GM12878 (cell line): ENCODE data around the gene TKT. TPM values are rescaled to one million over a fixed set of nuclear protein-coding genes. Genes with fewer than 3 reads are reported as not detected.

Source experiments
- ATAC-seq: fragments of 200-7000 bp; cut with Tn5 transposase; 3 replicates; pipeline ENCODE4 v1.9.1; 2020; ENCODE audit warnings: mild to moderate bottlenecking, moderate library complexity
- BruUV-seq: library from RNA; stranded (reverse); fragments of 400-500 nt; replicated peaks from 2 replicates; lab custom pipeline; 2021; lab: Mats Ljungman, UMichigan
- CTCF ChIA-PET: fragments of 300-600 bp; sonication (Branson Sonifier 250); formaldehyde crosslinking; extraction: SDS; loops from one replicate; lab custom pipeline; 2021; ENCODE audit warnings: inconsistent platforms; lab: Yijun Ruan, JAX
- POLR2A ChIA-PET: fragments of 350-600 bp; formaldehyde crosslinking; extraction: SDS; loops from one replicate; lab custom pipeline; 2021; ENCODE audit warnings: inconsistent platforms; lab: Charles Lee
- RAD21 ChIA-PET: fragments of 300-600 bp; sonication (Branson Sonifier 250); formaldehyde crosslinking; loops from one replicate; lab custom pipeline; 2023; ENCODE audit warnings: antibody characterized with exemption; ENCODE audit not compliant: unreplicated experiment; lab: Charles Lee
- SMC1A ChIA-PET: fragments of 300-600 bp; sonication (Branson Sonifier 250); formaldehyde crosslinking; loops from one replicate; lab custom pipeline; 2023; ENCODE audit not compliant: unreplicated experiment, uncharacterized antibody; lab: Charles Lee
- DNase-seq: peaks from one replicate; pipeline ENCODE4 v3.0.0-alpha.2; 2011; ENCODE audit warnings: low read depth, low spot score
- FAIRE-seq: peaks from 3 replicates; lab custom pipeline; 2011; peaks lifted over from hg19 to GRCh38; lab: Jason Lieb, UNC
- H2AFZ ChIP-seq: 2 replicates; pipeline ENCODE4 v1.6.0; 2011; ENCODE audit warnings: low read depth, low read length, control low read depth; ENCODE audit not compliant: control insufficient read depth
- H3K27ac ChIP-seq: 2 replicates; pipeline ENCODE4 v1.5.1; 2011; ENCODE audit warnings: control low read depth; ENCODE audit not compliant: control insufficient read depth, insufficient read depth
- H3K27me3 ChIP-seq, 2 experiments: replicated peaks in 1 of 2; 2 replicates each; pipeline versions ENCODE4 v1.6.0 to v1.6.1; 2011; ENCODE audit warnings: low read length in 1 of 2; ENCODE audit not compliant: control insufficient read depth in 2 of 2, insufficient read depth in 2 of 2
- H3K36me3 ChIP-seq, 2 experiments: 2 replicates each; pipeline ENCODE4 v1.5.1; 2011; ENCODE audit warnings: low read length in 1 of 2; ENCODE audit not compliant: control insufficient read depth in 2 of 2, insufficient read depth in 2 of 2
- H3K4me1 ChIP-seq: 2 replicates; pipeline ENCODE4 v1.6.1; 2011; ENCODE audit warnings: mild to moderate bottlenecking, low read length, moderate library complexity, mixed read lengths; ENCODE audit not compliant: control insufficient read depth, insufficient read depth
- H3K4me2 ChIP-seq: 2 replicates; pipeline ENCODE4 v1.6.0; 2011; ENCODE audit warnings: control low read depth; ENCODE audit not compliant: control insufficient read depth, insufficient read depth
- H3K4me3 ChIP-seq: fragments of 200-600 bp; sonication (generic); 2 replicates; pipeline ENCODE4 v1.5.1; 2016
- H3K79me2 ChIP-seq: 2 replicates; pipeline ENCODE4 v1.6.0; 2011; ENCODE audit warnings: low read length; ENCODE audit not compliant: control insufficient read depth, insufficient read depth
- H3K9ac ChIP-seq: 2 replicates; pipeline ENCODE4 v1.8.0; 2011; ENCODE audit warnings: low read length, control low read depth, mixed read lengths; ENCODE audit not compliant: control insufficient read depth, insufficient read depth
- H3K9me3 ChIP-seq: replicated peaks from 3 replicates; pipeline ENCODE4 v1.5.1; 2011; ENCODE audit warnings: mild to moderate bottlenecking, low read length; ENCODE audit not compliant: control insufficient read depth, insufficient read depth
- H4K20me1 ChIP-seq: 2 replicates; pipeline ENCODE4 v1.6.0; 2011; ENCODE audit not compliant: control insufficient read depth, insufficient read depth
- EP300 ChIP-seq, 2 experiments: fragments of 150-350 bp in 1 of 2; IDR thresholded peaks; 2 replicates each; pipeline ENCODE4 v1.6.1; 2011 to 2012; ENCODE audit warnings: low read depth in 2 of 2, low read length in 2 of 2, borderline replicate concordance in 1 of 2, improper control_type of control experiment in 1 of 2, inconsistent platforms in 1 of 2; ENCODE audit not compliant: control insufficient read depth in 1 of 2
- KDM1A ChIP-seq: fragments of 200-600 bp; sonication (generic); IDR thresholded peaks from 2 replicates; pipeline ENCODE4 v1.6.1; 2016; ENCODE audit warnings: borderline replicate concordance
- POLR2A ChIP-seq: IDR thresholded peaks from 2 replicates; pipeline ENCODE4 v1.6.1; 2011; ENCODE audit warnings: low read depth, mild to moderate bottlenecking, low read length
- POU2F2 ChIP-seq: IDR thresholded peaks from 3 replicates; pipeline ENCODE4 v1.6.1; 2011; ENCODE audit warnings: low read depth, mild to moderate bottlenecking, low read length, borderline replicate concordance
- TBL1XR1 ChIP-seq: IDR thresholded peaks from 2 replicates; pipeline ENCODE4 v1.6.1; 2012; ENCODE audit warnings: low read depth, low read length, improper control_type of control experiment
- WGBS: methylation state at CpG from one replicate; pipeline ENCODE4 v1.1.6; 2016; ENCODE audit warnings: low lambda C conversion rate; ENCODE audit not compliant: insufficient replicate concordance, insufficient coverage; ENCODE audit errors: missing lambda C conversion rate; 5-methylcytosine and 5-hydroxymethylcytosine counted together
- in situ Hi-C: fragments of 300-500 bp; cut with MboI; formaldehyde crosslinking; loops from 9 replicates; pipeline ENCODE4 v1.14.3; 2018; ENCODE audit warnings: mixed read lengths
- intact Hi-C: fragments of 100-400 bp; cut with micrococcal nuclease; formaldehyde crosslinking; loops from one replicate; pipeline ENCODE4 v1.14.2; 2022; ENCODE audit not compliant: unreplicated experiment
- polyA plus RNA-seq, 11 experiments: library from polyadenylated mRNA; depleted of rRNA in 4 of 11; unstranded in 6 of 11; stranded (reverse) in 5 of 11; fragments of >200 nt; fragmentation: Nextera tagmentation in 4 of 11; fragmentation: Illumina TruSeq in 1 of 11; extraction: Ambion mirVana in 4 of 11; extraction: Trizol in 1 of 11; gene quantifications; 1 replicate in 1 of 11; 2 replicates in 10 of 11; pipeline versions ENCODE4 v1.2.1 to v1.2.3, GENCODE V29; 2011 to 2016; ENCODE audit warnings: inconsistent platforms in 2 of 11, missing spikeins in 2 of 11, low read depth in 1 of 11
- total RNA-seq, 4 experiments: library from RNA; depleted of rRNA in 3 of 4; stranded (reverse); fragments of >200 nt in 3 of 4; fragmentation: Illumina TruSeq in 1 of 4; extraction: Trizol in 1 of 4; gene quantifications; 2 replicates each; pipeline versions ENCODE4 v1.2.1 to v1.2.3, GENCODE V29; 2013 to 2021
- TF ChIP-seq, protein P1 (sequence below): IDR thresholded peaks from 2 replicates; pipeline ENCODE4 v1.6.1; 2011; ENCODE audit warnings: mild to moderate bottlenecking, low read depth, low read length, moderate library complexity; ENCODE audit not compliant: insufficient replicate concordance

TKT gene
- total and polyA plus RNA-seq, 10 of the 15 experiments (the other 5 are each of a cell fraction or from before 2014, with no cell fraction given), result 56.4 to 385 (median 143) TPM

DNA sequence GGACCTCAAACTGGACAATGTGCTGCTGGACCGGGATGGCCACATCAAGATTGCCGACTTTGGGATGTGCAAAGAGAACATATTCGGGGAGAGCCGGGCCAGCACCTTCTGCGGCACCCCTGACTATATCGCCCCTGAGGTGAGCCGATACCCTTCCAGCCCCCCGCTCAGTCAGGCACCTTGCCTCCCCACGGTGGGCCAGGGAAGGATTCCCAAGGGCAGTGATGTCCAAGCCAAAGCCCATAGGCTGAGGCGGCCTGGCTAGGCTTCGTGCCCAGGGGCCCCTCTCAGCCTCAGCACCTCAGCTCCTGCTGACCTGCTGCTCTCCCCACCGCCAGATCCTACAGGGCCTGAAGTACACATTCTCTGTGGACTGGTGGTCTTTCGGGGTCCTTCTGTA is 67.1 kb downstream of the TKT start:
- no peak for ATAC-seq
- in situ Hi-C loops (no loop called here), intact Hi-C loops (no loop called here)
- Histone ChIP-seq H3K79me2 (no peaks in the 10 kb centered on the region), H3K36me3 (peaks cover 34 to 42% of the 10 kb centered on the region in 2 experiments), H4K20me1 (no peaks in the 10 kb centered on the region), H3K4me2 (no peak overlapping the region), H3K9me3 (no peaks in the 10 kb centered on the region), H3K4me1 (peaks cover 60% of the 10 kb centered on the region), H3K9ac (no peak overlapping the region), H3K4me3 (no peak overlapping the region)
- ChIA-PET POLR2A (no interaction called here), CTCF (interaction anchor here (1.1 to 4.8 kb wide), 2 partner anchors 32 to 54 kb away, joined by 3 to 54 read pairs; no protein-coding TSS in a partner anchor)
- no peak for DNase-seq
- no peak for FAIRE-seq
- no peak for TF ChIP-seq KDM1A
- TF ChIP-seq POLR2A, result peak; percentile 21; the same call in 1 of the 2 replicates
- TF ChIP-seq, protein P1, sequence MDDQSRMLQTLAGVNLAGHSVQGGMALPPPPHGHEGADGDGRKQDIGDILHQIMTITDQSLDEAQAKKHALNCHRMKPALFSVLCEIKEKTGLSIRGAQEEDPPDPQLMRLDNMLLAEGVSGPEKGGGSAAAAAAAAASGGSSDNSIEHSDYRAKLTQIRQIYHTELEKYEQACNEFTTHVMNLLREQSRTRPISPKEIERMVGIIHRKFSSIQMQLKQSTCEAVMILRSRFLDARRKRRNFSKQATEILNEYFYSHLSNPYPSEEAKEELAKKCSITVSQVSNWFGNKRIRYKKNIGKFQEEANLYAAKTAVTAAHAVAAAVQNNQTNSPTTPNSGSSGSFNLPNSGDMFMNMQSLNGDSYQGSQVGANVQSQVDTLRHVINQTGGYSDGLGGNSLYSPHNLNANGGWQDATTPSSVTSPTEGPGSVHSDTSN, result no peak
- no peak for TF ChIP-seq EP300 (IDR thresholded peaks at IDR 0.05; ENCODE audit: borderline replicate concordance in 1 of 2, control insufficient read depth in 1 of 2, low read depth in 2 of 2, low read length in 2 of 2)
- no peak for TF ChIP-seq POU2F2
- no peak for TF ChIP-seq TBL1XR1
- TF ChIP-seq, all 136 proteins: peak for 1
- no peak overlapping the region for H2AFZ ChIP-seq
- 96% methylated on average over 13 of the region's 13 CpGs for WGBS
- no peak overlapping the region for H3K27ac ChIP-seq
- RAD21 ChIA-PET, result interaction anchor here (1.6 to 4.5 kb wide), 2 partner anchors 8 to 54 kb away, joined by 4 to 32 read pairs; no protein-coding TSS in a partner anchor
- SMC1A ChIA-PET, result interaction anchor here (1.1 to 2.1 kb wide), 2 partner anchors 19 kb away, joined by 3 to 5 read pairs; no protein-coding TSS in a partner anchor
- H3K27me3 ChIP-seq, result no peaks in the 10 kb centered on the region
- BruUV-seq, result no TSS peak
